GM10266 (cell line): ENCODE data around the gene NCOA5.

Experiments
- DNase-seq: peaks from one replicate; pipeline ENCODE4 v3.0.0; 2012; ENCODE audit errors: extremely low spot score
- TF ChIP-seq, protein P1 (sequence below): IDR thresholded peaks from 2 replicates; pipeline ENCODE4 v1.5.1; 2012; ENCODE audit warnings: mild to moderate bottlenecking, low read depth; ENCODE audit not compliant: control insufficient read depth, insufficient read depth; ENCODE audit errors: missing control alignments

The NCOA5 gene

DNA sequence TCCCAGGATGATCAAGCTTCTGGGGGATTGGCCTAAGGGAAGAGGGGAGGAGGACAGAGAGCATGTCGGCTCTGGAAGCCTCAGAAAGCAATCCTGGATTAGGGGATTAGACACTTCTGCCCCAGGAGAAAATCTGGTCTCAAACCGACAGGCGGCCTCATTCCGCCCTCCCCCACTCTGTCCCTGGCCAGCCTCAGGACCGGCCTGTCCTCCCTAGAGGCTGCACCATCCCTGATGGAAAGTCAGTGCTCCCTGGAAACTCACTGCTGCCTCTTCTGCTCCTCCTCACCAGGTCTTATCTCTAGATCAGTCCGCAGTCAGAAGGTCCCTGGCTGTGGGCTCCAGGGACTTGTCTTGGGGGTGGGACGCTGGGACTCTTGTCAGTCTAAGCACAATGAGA is 61.7 kb downstream of the NCOA5 start:
- TF ChIP-seq, protein P1, sequence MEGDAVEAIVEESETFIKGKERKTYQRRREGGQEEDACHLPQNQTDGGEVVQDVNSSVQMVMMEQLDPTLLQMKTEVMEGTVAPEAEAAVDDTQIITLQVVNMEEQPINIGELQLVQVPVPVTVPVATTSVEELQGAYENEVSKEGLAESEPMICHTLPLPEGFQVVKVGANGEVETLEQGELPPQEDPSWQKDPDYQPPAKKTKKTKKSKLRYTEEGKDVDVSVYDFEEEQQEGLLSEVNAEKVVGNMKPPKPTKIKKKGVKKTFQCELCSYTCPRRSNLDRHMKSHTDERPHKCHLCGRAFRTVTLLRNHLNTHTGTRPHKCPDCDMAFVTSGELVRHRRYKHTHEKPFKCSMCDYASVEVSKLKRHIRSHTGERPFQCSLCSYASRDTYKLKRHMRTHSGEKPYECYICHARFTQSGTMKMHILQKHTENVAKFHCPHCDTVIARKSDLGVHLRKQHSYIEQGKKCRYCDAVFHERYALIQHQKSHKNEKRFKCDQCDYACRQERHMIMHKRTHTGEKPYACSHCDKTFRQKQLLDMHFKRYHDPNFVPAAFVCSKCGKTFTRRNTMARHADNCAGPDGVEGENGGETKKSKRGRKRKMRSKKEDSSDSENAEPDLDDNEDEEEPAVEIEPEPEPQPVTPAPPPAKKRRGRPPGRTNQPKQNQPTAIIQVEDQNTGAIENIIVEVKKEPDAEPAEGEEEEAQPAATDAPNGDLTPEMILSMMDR, result no peak
- DNase-seq, result no peak

DNA sequence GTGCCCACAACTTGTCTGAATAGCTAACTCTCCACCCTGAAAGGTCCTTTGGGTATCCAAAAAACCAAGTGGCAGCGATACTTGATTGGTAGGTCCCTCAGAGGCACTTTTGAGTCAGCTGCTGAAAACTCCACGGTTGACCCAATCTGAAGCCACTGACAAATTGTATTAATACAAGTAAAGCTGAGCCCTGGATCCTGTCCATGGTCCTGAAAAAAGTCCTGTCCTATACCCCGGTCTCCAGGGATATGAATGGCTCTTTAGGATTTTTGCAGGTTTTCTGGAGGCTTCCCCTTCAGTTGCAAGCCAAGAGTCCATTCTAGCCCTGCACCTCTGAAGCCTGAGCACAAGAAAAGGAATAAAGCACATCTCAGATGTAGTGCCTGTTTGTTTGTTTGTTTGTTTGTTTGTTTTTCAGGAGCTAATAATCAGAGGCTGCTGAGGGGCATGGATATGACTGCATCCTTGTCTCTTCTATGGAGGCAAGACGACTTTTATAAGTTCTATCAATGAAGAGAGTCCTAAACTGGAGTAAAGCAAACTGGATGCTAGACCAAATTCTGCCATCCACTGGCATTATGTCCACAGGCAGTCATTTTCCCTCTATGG is 62.4 kb downstream of the NCOA5 start:
- DNase-seq, result peak; percentile 65

DNA sequence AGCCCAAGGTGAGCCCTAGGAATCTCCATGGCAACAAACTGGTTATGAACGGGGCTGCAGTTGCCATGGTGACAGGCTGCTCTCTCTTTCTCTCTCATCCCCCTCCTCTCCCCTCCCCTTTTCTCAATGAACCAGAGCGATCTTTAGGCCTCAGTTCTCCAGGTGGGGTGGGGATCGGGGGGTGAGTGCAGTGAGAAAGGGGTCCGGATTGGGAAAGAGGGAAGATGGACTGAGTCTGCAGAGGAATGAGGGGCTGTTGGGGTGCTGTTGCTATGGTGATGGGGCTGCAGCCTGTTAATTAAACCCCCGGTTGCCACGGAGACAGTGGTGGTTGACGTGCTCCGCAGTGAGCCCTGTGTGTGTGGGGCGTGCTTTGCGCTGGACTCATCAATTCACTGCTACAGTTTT is 64.4 kb downstream of the NCOA5 start:
- DNase-seq, result no peak
- TF ChIP-seq, protein P1, result no peak

More for the DNA sequence above, 62.4 kb downstream of the NCOA5 start:
- TF ChIP-seq, protein P1, result no peak

DNA sequence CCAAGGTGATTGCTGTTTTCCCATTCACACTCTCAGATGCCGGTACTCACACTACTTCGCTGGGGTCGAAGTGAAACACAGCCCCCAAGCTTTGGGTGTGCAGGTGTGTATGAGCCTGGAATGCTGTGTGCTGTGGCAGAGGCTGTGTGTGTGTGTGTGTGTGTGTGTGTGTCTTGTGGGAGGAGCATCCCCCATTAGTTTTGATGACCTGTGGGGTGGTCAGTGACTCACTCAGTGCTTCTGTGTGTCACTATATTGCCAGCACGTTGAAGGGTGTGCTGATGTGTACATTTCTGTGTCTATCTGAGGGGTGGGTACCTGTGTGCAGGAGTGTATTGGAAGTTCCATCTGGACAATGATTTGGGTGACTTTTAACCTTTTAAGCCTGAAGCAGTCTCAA is 65.8 kb downstream of the NCOA5 start:
- TF ChIP-seq, protein P1, result no peak
- no peak for DNase-seq

DNA sequence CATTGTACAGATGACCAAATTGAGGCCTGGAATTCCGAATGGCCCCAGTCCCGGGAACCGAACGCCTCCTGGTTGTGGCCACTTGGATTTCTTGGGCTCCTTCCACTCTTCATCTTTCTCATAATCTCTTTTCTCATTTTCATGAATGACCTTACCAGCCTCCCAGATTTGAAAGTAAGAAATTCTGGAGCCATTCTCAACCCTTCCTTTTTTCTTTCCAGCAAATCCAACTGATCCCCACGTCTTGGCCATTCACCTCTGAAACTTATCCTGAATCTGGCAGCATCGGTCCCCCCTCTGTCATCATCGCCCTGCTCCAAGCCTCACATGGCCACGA is 66.6 kb downstream of the NCOA5 start:
- DNase-seq, result no peak
- TF ChIP-seq, protein P1, result no peak

DNA sequence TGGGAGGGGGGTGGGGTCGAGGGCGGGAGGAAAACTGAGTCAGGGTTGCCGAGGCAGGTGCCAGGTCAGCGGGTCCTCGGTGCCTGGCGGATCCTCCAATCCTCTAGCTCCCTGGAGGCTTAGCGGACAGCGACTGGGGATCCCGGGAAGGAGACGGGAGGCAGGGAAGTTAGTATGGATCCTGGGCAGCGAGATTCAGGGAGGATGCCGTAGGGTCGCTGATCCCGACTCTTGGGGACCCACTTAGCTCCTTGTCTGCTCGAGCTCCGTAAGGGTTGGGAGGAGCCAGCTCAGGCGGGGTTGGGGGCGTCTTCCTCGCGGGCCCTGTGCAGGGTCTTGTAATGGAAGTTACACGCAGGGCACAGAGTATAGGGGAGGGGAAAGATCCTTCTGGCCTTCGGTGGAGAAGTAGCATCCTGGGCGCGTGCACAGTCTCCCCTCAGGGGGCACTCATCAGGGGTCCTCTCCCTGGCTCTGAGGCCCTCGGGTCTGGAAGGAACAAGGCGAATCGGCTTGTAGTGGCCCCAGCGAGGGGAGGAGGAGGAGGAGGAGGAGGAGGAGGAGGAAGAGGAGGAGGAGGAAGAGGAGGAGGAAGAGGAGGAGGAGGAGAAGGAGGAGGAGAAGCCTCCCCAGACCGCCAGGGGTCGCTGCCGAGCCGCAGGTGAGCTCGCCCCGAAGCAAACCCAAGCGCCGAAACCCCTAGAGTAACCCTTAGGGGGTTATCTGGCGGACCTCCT is 67.2 kb downstream of the NCOA5 start:
- TF ChIP-seq, protein P1, result peak; percentile 78
- DNase-seq, result peak; percentile 86

DNA sequence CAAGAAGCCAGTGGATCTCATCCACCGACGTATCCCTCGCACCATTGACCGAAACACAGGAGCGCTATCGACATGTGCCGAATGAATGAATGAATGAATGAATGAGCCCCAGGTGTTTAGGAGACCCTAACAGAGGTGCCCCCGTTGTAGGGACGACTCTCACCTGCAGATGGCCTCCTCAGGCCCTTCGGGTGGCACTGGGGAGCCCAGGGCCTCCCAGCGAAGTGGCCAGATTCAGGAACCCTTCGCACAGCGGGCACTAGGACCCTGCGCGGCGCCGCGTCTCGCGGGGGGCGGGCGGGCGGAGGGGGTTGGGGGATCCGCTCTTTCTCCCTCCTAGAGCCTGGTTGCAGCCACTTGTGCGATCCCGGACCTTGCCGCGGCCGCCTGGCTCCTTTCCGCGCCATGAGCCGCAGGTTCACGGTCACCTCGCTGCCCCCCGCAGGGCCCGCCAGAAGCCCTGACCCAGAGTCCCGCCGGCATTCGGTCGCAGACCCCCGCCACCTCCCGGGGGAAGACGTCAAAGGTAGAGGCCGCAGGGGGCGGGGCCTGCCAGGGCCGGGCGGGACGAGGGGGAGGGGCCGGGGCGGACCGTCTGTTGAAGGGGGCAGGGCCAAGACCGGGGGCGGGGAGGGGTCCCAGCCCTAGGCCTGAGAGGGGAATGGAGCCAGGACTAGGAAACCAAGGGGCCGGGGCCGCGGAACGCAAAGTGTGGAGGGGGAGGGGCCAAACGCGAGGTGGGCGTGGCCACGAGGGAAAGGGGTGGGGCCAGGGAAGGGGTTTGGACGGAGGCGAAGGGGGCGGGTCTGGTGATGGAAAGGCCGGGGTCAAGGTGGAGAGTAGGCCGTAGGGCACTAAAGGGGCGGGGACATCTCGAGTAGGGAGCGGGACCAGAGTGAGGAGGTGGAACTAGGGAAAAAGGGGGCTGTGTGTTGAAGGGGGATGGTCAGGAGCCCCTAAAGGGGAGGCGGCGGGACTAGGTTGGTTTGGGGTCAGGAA is 68.1 kb downstream of the NCOA5 start:
- DNase-seq, result peak; percentile 87
- TF ChIP-seq, protein P1, result peak; percentile 22
